ENCODE data around the gene RNF222. TPM values are rescaled to one million over a fixed set of nuclear protein-coding genes. Genes with fewer than 3 reads are reported as not detected.

RNF222 gene
- total RNA-seq (2022) (not detected in 2 replicates), Bru-seq, nascent RNA (percentile 24 among the genes with signal in this experiment), BruChase-seq, experiment 1, labeled RNA remaining after a 2-hour chase (percentile 9 among the genes with signal in this experiment), BruChase-seq, experiment 2, labeled RNA remaining after a 6-hour chase (not detected)
- long read RNA-seq = 0 reads

- H3K4me1 ChIP-seq = no peaks in the 10 kb centered on the region
- Mint-ChIP-seq H3K36me3 (ENCODE audit: insufficient read depth, unreplicated experiment) (no peaks in the 10 kb centered on the region), H3K4me3 (ENCODE audit: unreplicated experiment) (peak within 1 kb of the TSS; percentile 33), H3K27me3 (ENCODE audit: insufficient read depth, unreplicated experiment) (peaks cover 10% of the 10 kb centered on the region), H3K4me1 (ENCODE audit: low read depth, unreplicated experiment) (peaks cover 6% of the 10 kb centered on the region), H3K27ac (ENCODE audit: unreplicated experiment) (no peak within 1 kb of the TSS), H3K9me3 (ENCODE audit: unreplicated experiment) (no peaks in the 10 kb centered on the region)
- no peak for TF ChIP-seq CTCF (IDR thresholded peaks at IDR 0.05; ENCODE audit: insufficient read depth in 1 of 2, low read depth in 1 of 2, low read length in 1 of 2, severe bottlenecking in 1 of 2, unreplicated experiment in 1 of 2)
- no peaks in the 10 kb centered on the region for H3K9me3 ChIP-seq
- H3K4me3 ChIP-seq (ENCODE audit: low read depth, low read length) = no peak within 1 kb of the TSS
- no peaks in the 10 kb centered on the region for H3K27me3 ChIP-seq (replicated peaks; ENCODE audit: control insufficient read depth, insufficient read depth, low read length)
- peak in 1 of 2 experiments; percentile 40 for DNase-seq
- H3K36me3 ChIP-seq (ENCODE audit: control insufficient read depth, insufficient read depth, low read length) = no peaks in the 10 kb centered on the region
- CTCF ChIA-PET = interaction anchor here (1.3 kb wide), 1 partner anchor 14 kb away, joined by 5 read pairs; no protein-coding TSS in a partner anchor
- intact Hi-C loops (cut with micrococcal nuclease; ENCODE audit: unreplicated experiment) = no loop called here
- POLR2A ChIA-PET = no interaction called here
- no TSS peak for BruUV-seq (replicated peaks)
These were observed at the start of gene RNF222 for GRCh38 chr17:8397636-8398035. Gene RNF222 (minus strand): TSS chr17:8397827. CDS start chr17:8393461, 4,366 bp downstream.

- Mint-ChIP-seq H3K27me3 (ENCODE audit: insufficient read depth, unreplicated experiment) (no peaks in the 10 kb centered on the region), H3K4me1 (ENCODE audit: low read depth, unreplicated experiment) (no peaks in the 10 kb centered on the region), H3K9me3 (ENCODE audit: unreplicated experiment) (no peaks in the 10 kb centered on the region), H3K4me3 (ENCODE audit: unreplicated experiment) (no peak overlapping the region), H3K36me3 (ENCODE audit: insufficient read depth, unreplicated experiment) (peaks cover 32% of the 10 kb centered on the region), H3K27ac (ENCODE audit: unreplicated experiment) (no peak overlapping the region)
- intact Hi-C loops (cut with micrococcal nuclease; ENCODE audit: unreplicated experiment) = no loop called here
- Histone ChIP-seq H3K9me3 (no peaks in the 10 kb centered on the region), H3K4me3 (ENCODE audit: low read depth, low read length) (no peak overlapping the region), H3K36me3 (ENCODE audit: control insufficient read depth, insufficient read depth, low read length) (no peaks in the 10 kb centered on the region), H3K27me3 (replicated peaks; ENCODE audit: control insufficient read depth, insufficient read depth, low read length) (no peaks in the 10 kb centered on the region), H3K4me1 (no peaks in the 10 kb centered on the region)
- POLR2A ChIA-PET = no interaction called here
- no TSS peak for BruUV-seq (replicated peaks)
- DNase-seq = no peak
- CTCF ChIA-PET = no interaction called here
- TF ChIP-seq CTCF (IDR thresholded peaks at IDR 0.05; ENCODE audit: insufficient read depth in 1 of 2, low read depth in 1 of 2, low read length in 1 of 2, severe bottlenecking in 1 of 2, unreplicated experiment in 1 of 2) = no peak
These were observed 47.9 kb upstream of the RNF222 start for GRCh38 chr17:8445536-8445935.

- BruUV-seq (replicated peaks) = no TSS peak
- Mint-ChIP-seq H3K36me3 (ENCODE audit: insufficient read depth, unreplicated experiment) (peaks cover 35% of the 10 kb centered on the region), H3K9me3 (ENCODE audit: unreplicated experiment) (no peaks in the 10 kb centered on the region), H3K4me1 (ENCODE audit: low read depth, unreplicated experiment) (no peaks in the 10 kb centered on the region), H3K27me3 (ENCODE audit: insufficient read depth, unreplicated experiment) (no peaks in the 10 kb centered on the region), H3K27ac (ENCODE audit: unreplicated experiment) (no peak overlapping the region), H3K4me3 (ENCODE audit: unreplicated experiment) (no peak overlapping the region)
- H3K9me3 ChIP-seq = no peaks in the 10 kb centered on the region
- intact Hi-C loops (cut with micrococcal nuclease; ENCODE audit: unreplicated experiment) = no loop called here
- H3K4me1 ChIP-seq = no peaks in the 10 kb centered on the region
- no peaks in the 10 kb centered on the region for H3K36me3 ChIP-seq (ENCODE audit: control insufficient read depth, insufficient read depth, low read length)
- TF ChIP-seq CTCF (IDR thresholded peaks at IDR 0.05; ENCODE audit: insufficient read depth in 1 of 2, low read depth in 1 of 2, low read length in 1 of 2, severe bottlenecking in 1 of 2, unreplicated experiment in 1 of 2) = no peak
- ChIA-PET POLR2A (no interaction called here), CTCF (no interaction called here)
- H3K27me3 ChIP-seq (replicated peaks; ENCODE audit: control insufficient read depth, insufficient read depth, low read length) = no peaks in the 10 kb centered on the region
- no peak overlapping the region for H3K4me3 ChIP-seq (ENCODE audit: low read depth, low read length)
- DNase-seq = no peak
These were observed 46.9 kb upstream of the RNF222 start for GRCh38 chr17:8444494-8444893.
